ENCODE data around the gene GALNT17.

GRCh38 chr7:71414490-71414889, 282.5 kb downstream of the GALNT17 start:
- TF ChIP-seq, protein P1, sequence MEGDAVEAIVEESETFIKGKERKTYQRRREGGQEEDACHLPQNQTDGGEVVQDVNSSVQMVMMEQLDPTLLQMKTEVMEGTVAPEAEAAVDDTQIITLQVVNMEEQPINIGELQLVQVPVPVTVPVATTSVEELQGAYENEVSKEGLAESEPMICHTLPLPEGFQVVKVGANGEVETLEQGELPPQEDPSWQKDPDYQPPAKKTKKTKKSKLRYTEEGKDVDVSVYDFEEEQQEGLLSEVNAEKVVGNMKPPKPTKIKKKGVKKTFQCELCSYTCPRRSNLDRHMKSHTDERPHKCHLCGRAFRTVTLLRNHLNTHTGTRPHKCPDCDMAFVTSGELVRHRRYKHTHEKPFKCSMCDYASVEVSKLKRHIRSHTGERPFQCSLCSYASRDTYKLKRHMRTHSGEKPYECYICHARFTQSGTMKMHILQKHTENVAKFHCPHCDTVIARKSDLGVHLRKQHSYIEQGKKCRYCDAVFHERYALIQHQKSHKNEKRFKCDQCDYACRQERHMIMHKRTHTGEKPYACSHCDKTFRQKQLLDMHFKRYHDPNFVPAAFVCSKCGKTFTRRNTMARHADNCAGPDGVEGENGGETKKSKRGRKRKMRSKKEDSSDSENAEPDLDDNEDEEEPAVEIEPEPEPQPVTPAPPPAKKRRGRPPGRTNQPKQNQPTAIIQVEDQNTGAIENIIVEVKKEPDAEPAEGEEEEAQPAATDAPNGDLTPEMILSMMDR (conservative IDR thresholded peaks at IDR 0.05; ENCODE audit: low read depth in 2 of 2), result no peak
- no peak for TF ChIP-seq EZH2 (IDR thresholded peaks at IDR 0.05; ENCODE audit: low read depth, unreplicated experiment)
- no peak for TF ChIP-seq POLR2AphosphoS5 (IDR thresholded peaks at IDR 0.05; ENCODE audit: low read depth)
- no peak for TF ChIP-seq JUNB (IDR thresholded peaks at IDR 0.05; ENCODE audit: unreplicated experiment)
- no peak for TF ChIP-seq EZH2phosphoT487 (IDR thresholded peaks at IDR 0.05; ENCODE audit: unreplicated experiment)
- TF ChIP-seq, protein P2, sequence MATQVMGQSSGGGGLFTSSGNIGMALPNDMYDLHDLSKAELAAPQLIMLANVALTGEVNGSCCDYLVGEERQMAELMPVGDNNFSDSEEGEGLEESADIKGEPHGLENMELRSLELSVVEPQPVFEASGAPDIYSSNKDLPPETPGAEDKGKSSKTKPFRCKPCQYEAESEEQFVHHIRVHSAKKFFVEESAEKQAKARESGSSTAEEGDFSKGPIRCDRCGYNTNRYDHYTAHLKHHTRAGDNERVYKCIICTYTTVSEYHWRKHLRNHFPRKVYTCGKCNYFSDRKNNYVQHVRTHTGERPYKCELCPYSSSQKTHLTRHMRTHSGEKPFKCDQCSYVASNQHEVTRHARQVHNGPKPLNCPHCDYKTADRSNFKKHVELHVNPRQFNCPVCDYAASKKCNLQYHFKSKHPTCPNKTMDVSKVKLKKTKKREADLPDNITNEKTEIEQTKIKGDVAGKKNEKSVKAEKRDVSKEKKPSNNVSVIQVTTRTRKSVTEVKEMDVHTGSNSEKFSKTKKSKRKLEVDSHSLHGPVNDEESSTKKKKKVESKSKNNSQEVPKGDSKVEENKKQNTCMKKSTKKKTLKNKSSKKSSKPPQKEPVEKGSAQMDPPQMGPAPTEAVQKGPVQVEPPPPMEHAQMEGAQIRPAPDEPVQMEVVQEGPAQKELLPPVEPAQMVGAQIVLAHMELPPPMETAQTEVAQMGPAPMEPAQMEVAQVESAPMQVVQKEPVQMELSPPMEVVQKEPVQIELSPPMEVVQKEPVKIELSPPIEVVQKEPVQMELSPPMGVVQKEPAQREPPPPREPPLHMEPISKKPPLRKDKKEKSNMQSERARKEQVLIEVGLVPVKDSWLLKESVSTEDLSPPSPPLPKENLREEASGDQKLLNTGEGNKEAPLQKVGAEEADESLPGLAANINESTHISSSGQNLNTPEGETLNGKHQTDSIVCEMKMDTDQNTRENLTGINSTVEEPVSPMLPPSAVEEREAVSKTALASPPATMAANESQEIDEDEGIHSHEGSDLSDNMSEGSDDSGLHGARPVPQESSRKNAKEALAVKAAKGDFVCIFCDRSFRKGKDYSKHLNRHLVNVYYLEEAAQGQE (IDR thresholded peaks at IDR 0.05; ENCODE audit: unreplicated experiment), result no peak

All from GM23338 (cell line).